Gastroesophageal sphincter (tissue), 4 donors: ENCODE measurements around the gene HOXB6. TPM values are rescaled to one million over a fixed set of nuclear protein-coding genes. Genes with fewer than 3 reads are reported as not detected.

ENCODE experiments used
- ATAC-seq: fragments of 150-250 bp; one replicate; pipeline ENCODE4 v1.9.1; 2016; ENCODE audit warnings: mild to moderate bottlenecking, moderate library complexity
- H3K27ac ChIP-seq, 4 donors: fragments of 200-600 bp; sonication (generic) in 3 of 4; 1 replicate in 3 of 4; 2 replicates in 1 of 4; pipeline ENCODE4 v1.5.1; 2016 to 2019
- H3K27me3 ChIP-seq: fragments of 200-600 bp; sonication (generic); one replicate; pipeline ENCODE4 v1.5.1; 2019
- H3K36me3 ChIP-seq, 2 donors: fragments of 200-600 bp; sonication (generic); one replicate each; pipeline ENCODE4 v1.5.1; 2019; ENCODE audit warnings: control low read depth in 1 of 2
- H3K4me1 ChIP-seq, 3 donors: fragments of 200-600 bp; sonication (generic); 1 replicate in 2 of 3; 2 replicates in 1 of 3; pipeline ENCODE4 v1.5.1; 2016 to 2019; ENCODE audit warnings: control low read depth in 2 of 3
- H3K4me3 ChIP-seq, 2 donors: fragments of 200-600 bp; sonication (generic); one replicate each; pipeline ENCODE4 v1.5.1; 2019; ENCODE audit warnings: mild to moderate bottlenecking in 1 of 2, moderate library complexity in 1 of 2
- H3K9me3 ChIP-seq, 3 donors: fragments of 200-600 bp; sonication (generic); one replicate each; pipeline ENCODE4 v1.5.1; 2017 to 2019; ENCODE audit warnings: control low read depth in 2 of 3
- EP300 ChIP-seq: sonication (generic); formaldehyde crosslinking; IDR thresholded peaks from one replicate; pipeline ENCODE4 v1.6.1; 2017; ENCODE audit warnings: antibody characterized with exemption, mild to moderate bottlenecking
- POLR2A ChIP-seq, 2 donors: fragments of 450-650 bp; IDR thresholded peaks; one replicate each; pipeline ENCODE4 v1.6.1; 2017; ENCODE audit warnings: antibody characterized with exemption in 2 of 2, mild to moderate bottlenecking in 2 of 2, moderate library complexity in 1 of 2
- POLR2AphosphoS5 ChIP-seq: sonication (generic); formaldehyde crosslinking; IDR thresholded peaks from one replicate; pipeline ENCODE4 v1.6.1; 2017; ENCODE audit warnings: antibody characterized with exemption
- WGBS, 2 donors: methylation state at CpG; one replicate each; pipeline ENCODE4 v1.1.5; 2018; ENCODE audit warnings: low coverage in 1 of 2; 5-methylcytosine and 5-hydroxymethylcytosine counted together
- total RNA-seq, 4 donors: library from RNA; depleted of rRNA; stranded (reverse); fragments of >200 nt; gene quantifications; one replicate each; pipeline ENCODE4 v1.1.0, GENCODE V29; 2016
- TF ChIP-seq, protein P1 (sequence below), 4 experiments: fragments of 200-600 bp in 2 of 4; fragments of 450-650 bp in 2 of 4; sonication (generic) in 1 of 4; IDR thresholded peaks; one replicate each; pipeline ENCODE4 v1.5.1; 2017 to 2019; ENCODE audit warnings: antibody characterized with exemption in 4 of 4, mild to moderate bottlenecking in 2 of 4, moderate library complexity in 2 of 4

Gene HOXB6
- total RNA-seq, 4 donors from 2014 or later, result 4.9 to 40.1 (median 5.1) TPM

- H3K27me3 ChIP-seq, result peaks cover 100% of the 10 kb centered on the region
- no peak overlapping the region for H3K27ac ChIP-seq
- no peaks in the 10 kb centered on the region for H3K36me3 ChIP-seq
- peaks cover 0 to 20% (median 0%) of the 10 kb centered on the region in 3 donors for H3K4me1 ChIP-seq
- no peak for ATAC-seq
- 0 to 22% methylated on average over 1 to 20 of the region's 20 CpGs for whole genome bisulfite sequencing, 2 donors
- TF ChIP-seq POLR2AphosphoS5, result no peak
- TF ChIP-seq, protein P1, sequence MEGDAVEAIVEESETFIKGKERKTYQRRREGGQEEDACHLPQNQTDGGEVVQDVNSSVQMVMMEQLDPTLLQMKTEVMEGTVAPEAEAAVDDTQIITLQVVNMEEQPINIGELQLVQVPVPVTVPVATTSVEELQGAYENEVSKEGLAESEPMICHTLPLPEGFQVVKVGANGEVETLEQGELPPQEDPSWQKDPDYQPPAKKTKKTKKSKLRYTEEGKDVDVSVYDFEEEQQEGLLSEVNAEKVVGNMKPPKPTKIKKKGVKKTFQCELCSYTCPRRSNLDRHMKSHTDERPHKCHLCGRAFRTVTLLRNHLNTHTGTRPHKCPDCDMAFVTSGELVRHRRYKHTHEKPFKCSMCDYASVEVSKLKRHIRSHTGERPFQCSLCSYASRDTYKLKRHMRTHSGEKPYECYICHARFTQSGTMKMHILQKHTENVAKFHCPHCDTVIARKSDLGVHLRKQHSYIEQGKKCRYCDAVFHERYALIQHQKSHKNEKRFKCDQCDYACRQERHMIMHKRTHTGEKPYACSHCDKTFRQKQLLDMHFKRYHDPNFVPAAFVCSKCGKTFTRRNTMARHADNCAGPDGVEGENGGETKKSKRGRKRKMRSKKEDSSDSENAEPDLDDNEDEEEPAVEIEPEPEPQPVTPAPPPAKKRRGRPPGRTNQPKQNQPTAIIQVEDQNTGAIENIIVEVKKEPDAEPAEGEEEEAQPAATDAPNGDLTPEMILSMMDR (IDR thresholded peaks at IDR 0.05), result no peak
- H3K9me3 ChIP-seq, result peaks cover 0 to 4% (median 0%) of the 10 kb centered on the region in 3 donors
- H3K4me3 ChIP-seq, result no peak overlapping the region
These were observed 29.9 kb upstream of the HOXB6 start for GRCh38 chr17:48634493-48635208.

- H3K4me1 ChIP-seq, result peaks cover 0 to 20% (median 0%) of the 10 kb centered on the region in 3 donors
- ATAC-seq, result no peak
- H3K9me3 ChIP-seq, result peaks cover 0 to 4% (median 0%) of the 10 kb centered on the region in 3 donors
- no peak overlapping the region for H3K27ac ChIP-seq
- TF ChIP-seq POLR2AphosphoS5 (no peak), EP300 (no peak)
- TF ChIP-seq, protein P1 (IDR thresholded peaks at IDR 0.05), result no peak
- no peaks in the 10 kb centered on the region for H3K36me3 ChIP-seq
- H3K4me3 ChIP-seq, result no peak overlapping the region
- 0 to 6% methylated on average over 2 to 7 of the region's 35 CpGs for WGBS, 2 donors
- peaks cover 100% of the 10 kb centered on the region for H3K27me3 ChIP-seq
These were observed 28.5 kb upstream of the HOXB6 start for GRCh38 chr17:48633266-48633677.

GRCh38 chr17:48632579-48633265, 27.9 kb upstream of the HOXB6 start:
- peaks cover 0 to 20% (median 0%) of the 10 kb centered on the region in 3 donors for H3K4me1 ChIP-seq
- peaks cover 0 to 4% (median 0%) of the 10 kb centered on the region in 3 donors for H3K9me3 ChIP-seq
- no peak for ATAC-seq
- no peaks in the 10 kb centered on the region for H3K36me3 ChIP-seq
- TF ChIP-seq, protein P1 (IDR thresholded peaks at IDR 0.05), result no peak
- TF ChIP-seq POLR2A (IDR thresholded peaks at IDR 0.05) (no peak), POLR2AphosphoS5 (no peak), EP300 (no peak)
- H3K27me3 ChIP-seq, result peaks cover 100% of the 10 kb centered on the region
- 0 to 14% methylated on average over 1 to 5 of the region's 7 CpGs for WGBS, 2 donors
- H3K27ac ChIP-seq, result no peak overlapping the region
- no peak overlapping the region for H3K4me3 ChIP-seq

DNA sequence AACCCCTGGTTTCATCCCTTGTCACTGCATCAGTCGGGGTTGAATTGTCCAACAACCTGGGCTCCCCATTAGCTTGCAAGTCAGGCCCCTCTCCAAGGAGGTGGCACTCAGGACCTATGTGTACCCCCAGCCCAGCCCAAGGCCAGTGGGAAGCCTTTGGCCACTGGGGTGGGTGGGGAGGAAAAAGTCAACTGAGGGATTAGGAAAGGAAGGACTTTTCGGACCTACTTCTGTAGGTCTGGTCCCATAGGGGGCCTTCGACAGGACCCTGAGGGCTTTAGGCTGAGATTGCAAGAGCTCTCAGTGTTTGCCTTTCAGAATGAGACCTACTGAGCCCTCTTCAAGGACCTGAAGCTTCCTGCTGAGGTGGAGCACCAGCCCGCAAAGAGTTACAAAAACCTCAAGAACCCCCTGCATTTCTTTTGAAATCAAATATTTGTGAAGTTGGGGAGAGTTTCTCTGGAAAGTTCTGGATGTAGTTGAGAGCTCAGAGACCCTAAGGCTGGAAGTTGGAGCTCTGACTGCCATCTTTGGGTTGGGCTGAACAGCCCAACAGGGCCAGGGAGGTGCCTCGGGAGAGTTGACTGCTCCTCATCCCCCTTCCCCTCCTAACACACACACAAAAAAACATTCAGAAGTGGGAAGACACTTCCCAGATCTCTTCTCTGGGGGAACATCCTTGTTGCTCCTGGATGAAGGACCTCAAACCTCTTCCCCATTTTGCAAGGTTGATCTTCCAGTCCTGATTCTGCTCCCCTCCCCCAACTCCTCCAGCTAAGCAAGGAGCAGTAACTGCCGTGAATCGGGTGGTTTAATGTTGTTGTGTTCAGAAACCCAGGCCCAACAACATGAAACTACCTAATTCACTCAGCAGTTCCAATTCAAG, 27.1 kb upstream of the HOXB6 start:
- Histone ChIP-seq H3K4me3 (no peak overlapping the region), H3K27me3 (peaks cover 100% of the 10 kb centered on the region), H3K27ac (no peak overlapping the region), H3K9me3 (peaks cover 0 to 4% (median 0%) of the 10 kb centered on the region in 3 donors), H3K36me3 (no peaks in the 10 kb centered on the region), H3K4me1 (peaks cover 0 to 20% (median under 1%) of the 10 kb centered on the region in 3 donors)
- TF ChIP-seq, protein P1 (IDR thresholded peaks at IDR 0.05), result no peak
- TF ChIP-seq POLR2AphosphoS5 (no peak), POLR2A (IDR thresholded peaks at IDR 0.05) (no peak), EP300 (no peak)
- no peak for ATAC-seq
- 10% methylated on average over 2 of the region's 7 CpGs; no CpG with 5 or more reads in 1 of the 2 donors for WGBS, 2 donors
